B cell (primary cell): ENCODE measurements around the gene ARNT2. TPM values are rescaled to one million over a fixed set of nuclear protein-coding genes. Genes with fewer than 3 reads are reported as not detected.

Source experiments
- ATAC-seq: fragments of 200-7000 bp; cut with Tn5 transposase; one replicate; pipeline ENCODE4 v1.10.0; 2021; ENCODE audit warnings: low read depth, mild to moderate bottlenecking, moderate number of reproducible peaks, moderate library complexity
- CTCF ChIA-PET: fragments of 350-600 bp; sonication (Branson Sonifier 250); formaldehyde crosslinking; loops from one replicate; lab custom pipeline; 2021; ENCODE audit warnings: antibody characterized with exemption, inconsistent platforms; lab: Charles Lee
- POLR2A ChIA-PET: fragments of 350-600 bp; sonication (Branson Sonifier 250); formaldehyde crosslinking; loops from one replicate; lab custom pipeline; 2021; ENCODE audit warnings: antibody characterized with exemption; lab: Charles Lee
- DNase-seq: peaks from one replicate; pipeline ENCODE4 v3.0.0; 2013
- H2AFZ ChIP-seq: 2 replicates; pipeline ENCODE4 v1.6.1; 2012; ENCODE audit warnings: mild to moderate bottlenecking, low read depth, low read length; ENCODE audit not compliant: insufficient read depth, poor library complexity, severe bottlenecking
- H3K27ac ChIP-seq, 2 donors: 1 replicate in 1 of 2; 2 replicates in 1 of 2; pipeline ENCODE4 v1.5.1; 2012 to 2013; ENCODE audit warnings: low read length in 2 of 2, mild to moderate bottlenecking in 2 of 2, moderate library complexity in 1 of 2
- H3K27me3 ChIP-seq, 4 experiments: fragments of 200-600 bp in 1 of 4; sonication (generic) in 1 of 4; replicated peaks in 1 of 4; 1 replicate in 2 of 4; 2 replicates in 2 of 4; pipeline versions ENCODE4 v1.6.1 to v1.7.0; 2013 to 2016; ENCODE audit warnings: low read length in 3 of 4, mild to moderate bottlenecking in 2 of 4, mixed read lengths in 1 of 4, moderate library complexity in 1 of 4; ENCODE audit not compliant: insufficient read depth in 4 of 4, control insufficient read depth in 3 of 4; ENCODE audit errors: control extremely low read depth in 1 of 4
- H3K36me3 ChIP-seq, 2 experiments: replicated peaks in 1 of 2; 1 replicate in 1 of 2; 2 replicates in 1 of 2; pipeline versions ENCODE4 v1.6.1 to v1.7.1; 2013; ENCODE audit warnings: low read length in 1 of 2; ENCODE audit not compliant: insufficient read depth in 2 of 2, control insufficient read depth in 1 of 2; ENCODE audit errors: control extremely low read depth in 1 of 2, extremely low read depth in 1 of 2
- H3K4me1 ChIP-seq, 2 donors: fragments of 200-600 bp in 1 of 2; sonication (generic) in 1 of 2; 1 replicate in 1 of 2; 2 replicates in 1 of 2; pipeline versions ENCODE4 v1.5.1 to v1.6.1; 2013 to 2017; ENCODE audit warnings: low read length in 2 of 2; ENCODE audit not compliant: control insufficient read depth in 2 of 2, insufficient read depth in 2 of 2
- H3K4me2 ChIP-seq: replicated peaks from 2 replicates; pipeline ENCODE3; 2012; ENCODE audit warnings: mild to moderate bottlenecking, low read depth, low read length; ENCODE audit not compliant: poor library complexity, severe bottlenecking
- H3K4me3 ChIP-seq, 5 experiments: fragments of 200-600 bp in 1 of 5; sonication (generic) in 1 of 5; 1 replicate in 3 of 5; 2 replicates in 2 of 5; pipeline versions ENCODE4 v1.5.1 to v1.7.0; 2011 to 2016; ENCODE audit warnings: low read length in 4 of 5, mild to moderate bottlenecking in 4 of 5, low read depth in 2 of 5, control low read depth in 1 of 5, moderate library complexity in 1 of 5; ENCODE audit not compliant: insufficient read depth in 1 of 5; ENCODE audit errors: control extremely low read depth in 1 of 5, extremely low read depth in 1 of 5
- H3K79me2 ChIP-seq: fragments of 200-600 bp; sonication (generic); one replicate; pipeline ENCODE4 v1.6.0; 2016; ENCODE audit warnings: low read length; ENCODE audit not compliant: control insufficient read depth, insufficient read depth
- H3K9ac ChIP-seq: fragments of 200-600 bp; sonication (generic); 2 replicates; pipeline ENCODE4 v1.6.1; 2017; ENCODE audit warnings: mild to moderate bottlenecking, low read length, moderate library complexity
- H3K9me3 ChIP-seq, 3 donors: one replicate each; pipeline versions ENCODE4 v1.6.1 to v1.7.1; 2013; ENCODE audit warnings: low read length in 2 of 3; ENCODE audit not compliant: control insufficient read depth in 2 of 3, insufficient read depth in 1 of 3; ENCODE audit errors: control extremely low read depth in 1 of 3
- H4K20me1 ChIP-seq: 2 replicates; pipeline ENCODE4 v1.6.0; 2012; ENCODE audit warnings: mild to moderate bottlenecking, low read length; ENCODE audit not compliant: insufficient read depth, control insufficient read depth, poor library complexity, severe bottlenecking
- H3K27ac Mint-ChIP-seq: one replicate; pipeline ENCODE4 v1.8.0; 2021; ENCODE audit warnings: mixed read lengths
- H3K27me3 Mint-ChIP-seq: one replicate; pipeline ENCODE4 v1.8.0; 2021; ENCODE audit warnings: mixed read lengths
- H3K4me1 Mint-ChIP-seq: one replicate; pipeline ENCODE4 v1.8.0; 2021; ENCODE audit warnings: mixed read lengths
- H3K4me3 Mint-ChIP-seq: one replicate; pipeline ENCODE4 v1.8.0; 2021; ENCODE audit warnings: mixed read lengths
- H3K9me3 Mint-ChIP-seq: one replicate; pipeline ENCODE4 v1.8.0; 2022; ENCODE audit warnings: mixed read lengths; ENCODE audit not compliant: insufficient read depth
- CTCF ChIP-seq: fragments of 200-600 bp; IDR thresholded peaks from one replicate; pipeline ENCODE4 v1.8.0; 2022; ENCODE audit warnings: antibody characterized with exemption, mild to moderate bottlenecking
- EZH2 ChIP-seq: IDR thresholded peaks from 2 replicates; pipeline ENCODE4 v1.6.1; 2012; ENCODE audit warnings: borderline replicate concordance, low read depth, mild to moderate bottlenecking, moderate library complexity, low read length; ENCODE audit not compliant: insufficient read depth, poor library complexity, severe bottlenecking
- WGBS: methylation state at CpG from one replicate; pipeline ENCODE4 v1.1.5; 2013; ENCODE audit warnings: missing lambda C conversion rate; ENCODE audit not compliant: insufficient coverage; 5-methylcytosine and 5-hydroxymethylcytosine counted together
- intact Hi-C: fragments of 100-400 bp; cut with micrococcal nuclease; formaldehyde crosslinking; loops from one replicate; pipeline ENCODE4 v1.10.0; 2022
- polyA plus RNA-seq: library from polyadenylated mRNA; depleted of rRNA; stranded (reverse); fragments of >200 nt; gene quantifications from 2 replicates; pipeline ENCODE4 v1.2.3, GENCODE V29; 2012
- total RNA-seq, 2 donors: library from RNA; stranded (reverse); fragments of 120-200 nt in 1 of 2; gene quantifications; 1 replicate in 1 of 2; 2 replicates in 1 of 2; pipeline versions ENCODE4 v1.2.3 to v1.2.4, GENCODE V29; 2013 to 2022

Gene ARNT2
- total and polyA plus RNA-seq, 2 donors (not counting 1 experiment from before 2014, with no cell fraction given) = not detected

DNA sequence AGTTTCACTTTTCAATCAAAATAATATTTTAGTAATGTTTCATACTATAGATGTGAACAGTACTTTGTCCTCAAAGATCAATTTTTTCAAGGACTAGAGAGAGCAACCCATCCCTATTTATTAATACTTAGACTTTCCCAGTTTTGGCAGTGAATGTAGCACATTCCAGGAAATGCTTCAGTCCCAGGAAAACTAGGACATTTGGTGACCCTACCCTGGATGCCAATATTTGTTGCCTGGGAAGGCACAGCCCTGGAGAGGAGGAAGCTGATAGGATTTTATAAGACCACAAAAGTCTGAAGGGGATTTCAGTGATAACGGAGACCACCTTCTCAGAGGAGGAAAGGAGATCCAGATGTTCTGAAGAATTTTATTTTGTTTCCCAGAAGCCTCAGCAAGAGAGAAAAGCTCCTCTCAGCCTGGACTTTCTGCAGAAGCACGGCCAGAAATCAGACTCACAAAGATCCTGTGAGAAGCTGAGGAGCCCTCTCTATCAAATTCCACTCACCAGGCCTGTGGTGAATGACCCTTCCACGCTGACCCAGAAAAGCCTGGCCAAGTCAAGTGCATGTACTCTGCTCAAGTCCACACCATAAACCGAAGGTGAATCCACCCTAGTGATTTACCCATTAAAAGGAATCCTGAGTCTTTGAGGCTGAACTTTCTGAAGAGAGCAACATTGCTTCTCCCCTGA lies 203.3 kb downstream of the ARNT2 start:
- POLR2A ChIA-PET = no interaction called here
- 92% methylated on average over 2 of the region's 4 CpGs for whole genome bisulfite sequencing
- Mint-ChIP-seq H3K9me3 (no peaks in the 10 kb centered on the region), H3K4me1 (no peaks in the 10 kb centered on the region), H3K27me3 (peaks cover 19% of the 10 kb centered on the region), H3K27ac (no peak overlapping the region), H3K4me3 (no peak overlapping the region)
- no peaks in the 10 kb centered on the region for H3K79me2 ChIP-seq
- no peaks in the 10 kb centered on the region for H3K36me3 ChIP-seq
- H3K4me1 ChIP-seq = no peaks in the 10 kb centered on the region
- no peak for ATAC-seq
- CTCF ChIA-PET = interaction anchor here (0.6 kb wide), 1 partner anchor 205 kb away, joined by 4 read pairs; no protein-coding TSS in a partner anchor
- H2AFZ ChIP-seq = no peak overlapping the region
- H3K4me3 ChIP-seq = no peak overlapping the region
- no peak for DNase-seq
- intact Hi-C loops = no loop called here
- no peak overlapping the region for H3K4me2 ChIP-seq
- TF ChIP-seq CTCF = no peak
- TF ChIP-seq EZH2 = no peak
- H4K20me1 ChIP-seq = no peaks in the 10 kb centered on the region
- H3K27me3 ChIP-seq = no peaks in the 10 kb centered on the region
- no peak overlapping the region for H3K27ac ChIP-seq
- no peaks in the 10 kb centered on the region for H3K9me3 ChIP-seq
- no peak overlapping the region for H3K9ac ChIP-seq

DNA sequence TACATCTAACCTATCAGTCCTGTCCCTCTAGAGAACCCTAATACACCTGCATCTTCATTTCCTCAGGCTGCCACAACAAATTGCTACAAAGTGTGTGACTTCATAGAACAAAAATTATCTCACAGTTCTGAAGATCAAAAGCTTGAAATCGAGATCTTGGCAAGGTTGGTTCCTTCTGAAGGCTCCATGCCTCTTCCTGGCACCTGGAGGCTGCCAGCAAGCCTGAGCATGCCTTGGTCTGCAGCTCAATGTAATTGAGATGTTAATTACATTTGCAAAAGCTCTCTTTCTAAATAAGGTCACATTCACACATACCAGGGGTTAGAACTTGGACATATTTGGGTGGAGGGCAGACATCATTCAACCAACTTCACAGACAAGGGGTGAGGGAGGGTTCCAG lies 204.5 kb downstream of the ARNT2 start:
- no peak for ATAC-seq
- CTCF ChIA-PET = no interaction called here

More for the DNA sequence above, 204.5 kb downstream of the ARNT2 start:
- WGBS = 60% methylated on average over 1 of the region's 1 CpG
- Histone ChIP-seq H3K4me2 (no peak overlapping the region), H3K4me1 (no peaks in the 10 kb centered on the region), H3K4me3 (no peak overlapping the region), H3K9ac (no peak overlapping the region), H3K9me3 (no peaks in the 10 kb centered on the region), H3K79me2 (no peaks in the 10 kb centered on the region), H2AFZ (no peak overlapping the region), H4K20me1 (no peaks in the 10 kb centered on the region), H3K36me3 (no peaks in the 10 kb centered on the region), H3K27me3 (no peaks in the 10 kb centered on the region), H3K27ac (no peak overlapping the region)
- no peak for DNase-seq
- H3K4me1 Mint-ChIP-seq = no peaks in the 10 kb centered on the region
- POLR2A ChIA-PET = no interaction called here
- H3K4me3 Mint-ChIP-seq = no peak overlapping the region
- intact Hi-C loops = no loop called here
- H3K27me3 Mint-ChIP-seq = peaks cover 18% of the 10 kb centered on the region
- no peaks in the 10 kb centered on the region for H3K9me3 Mint-ChIP-seq
- no peak overlapping the region for H3K27ac Mint-ChIP-seq
- TF ChIP-seq CTCF (no peak), EZH2 (no peak)
